Cardiac fibroblast (primary cell): Measurements from ENCODE around the gene IRAK1.

Experiments
- DNase-seq, 2 donors: peaks; one replicate each; pipeline versions ENCODE4 v3.0.0 to v3.0.0-alpha.2; 2010; ENCODE audit warnings: low read depth in 2 of 2
- H3K4me3 ChIP-seq, 2 donors: replicated peaks in 1 of 2; 1 replicate in 1 of 2; 2 replicates in 1 of 2; pipeline ENCODE4 v1.5.1; 2011; ENCODE audit warnings: low read depth in 2 of 2, low read length in 2 of 2, mild to moderate bottlenecking in 2 of 2, moderate library complexity in 1 of 2
- CTCF ChIP-seq: IDR thresholded peaks from one replicate; pipeline ENCODE4 v1.5.1; 2011; ENCODE audit warnings: low read depth, mild to moderate bottlenecking, low read length, inconsistent platforms

The IRAK1 gene

GRCh38 chrX:154027022-154027402, 7.3 kb upstream of the IRAK1 start:
- no peak overlapping the region for H3K4me3 ChIP-seq
- TF ChIP-seq CTCF = no peak
- no peak for DNase-seq

- no peak for DNase-seq
- H3K4me3 ChIP-seq = no peak overlapping the region
- TF ChIP-seq CTCF = no peak
These were observed 6.7 kb upstream of the IRAK1 start for GRCh38 chrX:154026136-154027021.

- no peak overlapping the region for H3K4me3 ChIP-seq
- no peak for DNase-seq
- TF ChIP-seq CTCF = no peak
These were observed 5.5 kb upstream of the IRAK1 start for GRCh38 chrX:154025230-154025629.

GRCh38 chrX:154024271-154024670, 4.6 kb upstream of the IRAK1 start:
- no peak for TF ChIP-seq CTCF
- no peak for DNase-seq
- H3K4me3 ChIP-seq = no peak overlapping the region

- DNase-seq = no peak
- no peak overlapping the region for H3K4me3 ChIP-seq
- TF ChIP-seq CTCF = no peak
These were observed 3.7 kb upstream of the IRAK1 start for GRCh38 chrX:154023276-154024000.

GRCh38 chrX:154022108-154022507, 2.4 kb upstream of the IRAK1 start:
- no peak for TF ChIP-seq CTCF
- no peak overlapping the region for H3K4me3 ChIP-seq
- DNase-seq = no peak
